ENCODE data around the gene HCN2. TPM values are rescaled to one million over a fixed set of nuclear protein-coding genes. Genes with fewer than 3 reads are reported as not detected.
"Not testable (repeated sequence)": the region's sequence is repeated elsewhere in the genome, so short reads cannot be mapped to it uniquely, and the experiment has no call there.

HCN2 gene
- total RNA-seq, 2 donors from 2014 or later = 0.15 to 0.39 TPM

DNA sequence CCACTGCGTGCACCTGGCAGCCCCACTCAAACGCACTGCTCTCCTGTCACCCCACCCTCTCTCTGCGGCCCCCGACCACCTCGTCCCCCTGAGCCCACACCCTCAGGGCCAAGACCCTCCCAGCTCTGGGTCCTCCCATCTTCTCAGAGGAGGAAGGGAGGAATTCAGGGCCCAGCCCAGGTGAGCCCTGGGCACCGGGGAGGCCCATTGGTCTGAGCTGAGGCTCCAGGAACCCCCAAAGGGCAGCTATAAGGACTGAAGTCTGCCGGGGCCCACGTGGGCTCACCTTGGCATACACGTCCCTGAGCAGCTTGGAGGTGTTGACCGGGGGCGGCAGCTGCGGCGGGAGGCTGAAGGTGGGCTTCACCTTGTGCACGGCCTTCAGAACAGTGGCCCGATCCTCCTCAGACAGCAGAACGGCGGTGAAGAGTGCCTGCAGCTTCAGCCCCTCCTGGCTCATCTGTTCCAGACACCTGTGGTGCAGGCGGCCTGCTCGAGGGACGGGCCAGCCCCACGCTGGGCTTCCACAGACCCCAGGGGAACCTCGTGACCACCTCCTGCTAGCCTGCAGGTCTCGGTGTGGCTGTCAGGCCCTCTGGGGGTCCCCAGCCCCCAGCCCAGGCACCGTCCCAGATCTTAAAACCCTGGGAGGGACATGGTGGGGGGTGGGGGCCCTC is 34.9 kb downstream of the HCN2 start:
- DNase-seq (no peak), ATAC-seq (no peak)
- intact Hi-C loops (cut with DNase I, micrococcal nuclease) = no loop called here

DNA sequence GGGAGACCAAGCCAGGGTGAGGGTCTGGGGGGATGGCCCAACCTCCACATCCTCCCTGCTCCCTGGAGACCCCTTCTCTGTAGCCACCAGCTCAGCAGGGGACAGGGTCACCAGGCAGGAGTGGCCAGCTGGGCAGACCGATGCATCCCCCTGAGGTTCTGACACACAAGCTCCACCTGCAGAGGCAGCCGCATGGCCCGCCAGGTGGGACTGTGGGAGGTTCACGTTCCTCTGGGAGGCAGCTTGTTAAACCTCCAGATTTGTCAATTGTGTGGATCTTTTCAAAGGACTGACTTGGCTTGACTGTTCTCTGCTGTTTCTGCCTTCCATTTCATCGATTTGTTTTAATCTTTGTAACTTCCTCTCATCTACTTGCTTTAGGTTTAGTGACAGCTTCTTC is 35.6 kb downstream of the HCN2 start:
- ATAC-seq = no peak
- DNase-seq = no peak
- intact Hi-C loops (cut with DNase I, micrococcal nuclease) = no loop called here

DNA sequence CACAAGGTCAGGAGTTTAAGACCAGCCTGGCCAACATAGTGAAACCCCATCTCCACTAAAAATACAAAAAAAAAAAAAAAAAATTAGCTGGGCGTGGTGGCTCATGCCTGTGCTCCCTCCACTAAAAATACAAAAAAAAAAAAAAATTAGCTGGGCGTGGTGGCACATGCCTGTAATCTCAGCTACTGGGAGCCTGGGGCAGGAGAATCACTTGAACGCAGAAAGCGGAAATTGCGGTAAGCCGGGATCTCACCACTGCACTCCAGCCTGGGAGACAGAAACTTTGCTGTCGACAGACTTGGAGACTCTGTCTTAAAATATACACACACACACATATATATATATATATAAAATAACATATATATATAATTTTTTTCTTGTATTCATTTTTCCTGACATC is 36.9 kb downstream of the HCN2 start:
- DNase-seq; ATAC-seq; intact Hi-C loops (cut with DNase I, micrococcal nuclease): not testable (repeated sequence)

DNA sequence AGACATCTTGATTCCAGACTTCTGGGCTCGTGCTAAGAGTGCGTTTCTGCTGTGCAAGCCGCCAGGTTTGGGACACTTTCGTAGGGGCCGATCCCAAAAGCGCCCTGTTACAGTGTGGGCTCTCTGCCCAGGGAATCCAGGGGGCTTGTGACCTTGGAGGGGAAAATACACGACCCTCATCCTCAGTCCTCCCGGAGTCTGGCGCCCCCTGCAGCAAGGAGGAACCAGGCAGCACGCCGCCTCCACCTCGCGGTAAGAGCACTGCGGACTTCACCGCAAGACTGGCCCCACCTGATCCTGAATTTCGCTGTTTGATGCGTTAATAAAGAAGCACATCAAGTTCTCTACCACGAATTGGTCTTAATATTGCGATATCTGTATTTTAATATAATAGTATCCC is 38.5 kb downstream of the HCN2 start:
- no peak for ATAC-seq
- intact Hi-C loops (cut with DNase I, micrococcal nuclease) = no loop called here
- no peak for DNase-seq

DNA sequence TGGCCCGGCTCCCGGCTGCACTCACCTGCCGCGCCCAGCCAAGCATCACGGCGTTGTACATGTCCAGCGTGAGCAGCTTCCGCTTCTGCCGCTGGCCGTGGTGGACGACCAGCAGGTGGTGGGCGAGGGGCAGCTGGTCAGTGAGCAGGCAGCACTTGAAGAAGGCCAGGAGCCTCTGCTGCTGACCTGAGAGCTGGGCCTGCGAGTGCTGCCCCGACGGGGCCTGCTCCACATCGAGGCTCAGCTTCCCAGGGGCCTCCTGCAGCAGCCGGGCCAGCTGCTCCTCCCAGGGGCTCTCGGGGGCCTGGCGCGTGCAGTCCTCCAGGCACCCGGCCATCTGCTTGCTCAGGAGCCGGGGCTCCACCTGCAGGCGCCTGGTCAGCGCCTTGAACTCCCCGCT is 39.8 kb downstream of the HCN2 start:
- DNase-seq; intact Hi-C loops (cut with DNase I, micrococcal nuclease); ATAC-seq: not testable (repeated sequence)

DNA sequence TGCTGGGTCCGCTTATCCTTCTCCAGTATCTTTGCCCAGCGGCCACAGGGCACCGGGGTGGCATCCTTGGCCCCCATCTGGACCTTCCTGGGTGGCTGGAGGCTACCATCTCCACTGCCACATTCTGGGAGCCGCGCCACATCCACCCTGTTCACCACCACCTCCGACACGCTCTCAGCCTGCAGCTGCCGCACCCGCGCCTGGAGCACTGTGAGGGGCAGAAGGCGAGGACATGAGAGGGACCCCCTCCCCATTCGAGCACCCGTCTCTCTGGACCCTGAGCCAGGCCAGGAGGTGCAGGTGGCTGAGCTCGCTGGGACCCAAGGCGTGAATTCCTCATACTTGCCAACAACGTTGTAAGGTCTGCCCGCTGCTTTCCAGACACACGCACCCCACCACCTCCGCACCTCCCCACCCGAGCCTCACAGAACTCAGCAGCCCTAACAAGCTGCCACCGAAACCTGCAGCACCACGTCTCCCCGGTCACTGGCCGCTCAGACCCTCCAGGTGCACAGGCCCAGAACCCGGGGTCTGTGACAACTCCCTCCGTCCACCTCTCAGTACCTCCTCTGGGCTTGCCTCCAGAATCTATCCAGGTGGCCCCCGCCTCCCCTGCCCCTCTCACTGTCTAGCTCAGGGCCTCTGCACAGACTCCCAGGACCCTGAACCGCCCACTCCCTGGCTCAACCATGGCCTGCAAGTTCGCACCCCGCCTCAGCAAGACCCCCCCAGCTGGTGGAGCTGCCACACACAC is 40.5 kb downstream of the HCN2 start:
- DNase-seq (no peak), ATAC-seq (no peak)
- intact Hi-C loops (cut with DNase I, micrococcal nuclease) = no loop called here

DNA sequence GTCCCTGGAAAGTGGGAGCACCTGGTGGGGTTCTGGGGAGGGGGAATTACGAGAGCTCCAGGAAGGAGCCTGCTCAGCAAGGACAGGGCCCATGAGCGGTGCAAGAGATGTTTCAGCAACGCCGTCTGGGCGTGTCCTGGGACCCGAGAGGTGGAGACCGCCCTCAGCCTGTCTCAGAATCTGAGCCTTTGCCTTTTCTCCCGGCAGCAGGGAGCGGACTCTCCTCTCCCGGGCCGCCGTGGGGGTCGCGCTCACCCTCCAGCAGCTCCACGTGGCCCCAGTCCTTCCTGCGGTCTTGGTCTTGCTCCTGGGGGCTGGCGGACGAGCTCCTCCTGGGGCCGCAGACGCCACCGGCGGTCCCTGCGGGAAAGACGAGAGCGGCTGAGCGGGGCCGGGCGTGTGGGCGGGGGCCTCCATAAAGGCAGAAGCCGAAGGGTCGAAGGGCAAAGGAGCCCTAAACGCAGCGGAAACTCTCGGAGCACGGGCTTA is 42.9 kb downstream of the HCN2 start:
- peak; percentile 61 to 77 for DNase-seq
- ATAC-seq = peak; percentile 73
- intact Hi-C loops (cut with DNase I, micrococcal nuclease) = no loop called here

DNA sequence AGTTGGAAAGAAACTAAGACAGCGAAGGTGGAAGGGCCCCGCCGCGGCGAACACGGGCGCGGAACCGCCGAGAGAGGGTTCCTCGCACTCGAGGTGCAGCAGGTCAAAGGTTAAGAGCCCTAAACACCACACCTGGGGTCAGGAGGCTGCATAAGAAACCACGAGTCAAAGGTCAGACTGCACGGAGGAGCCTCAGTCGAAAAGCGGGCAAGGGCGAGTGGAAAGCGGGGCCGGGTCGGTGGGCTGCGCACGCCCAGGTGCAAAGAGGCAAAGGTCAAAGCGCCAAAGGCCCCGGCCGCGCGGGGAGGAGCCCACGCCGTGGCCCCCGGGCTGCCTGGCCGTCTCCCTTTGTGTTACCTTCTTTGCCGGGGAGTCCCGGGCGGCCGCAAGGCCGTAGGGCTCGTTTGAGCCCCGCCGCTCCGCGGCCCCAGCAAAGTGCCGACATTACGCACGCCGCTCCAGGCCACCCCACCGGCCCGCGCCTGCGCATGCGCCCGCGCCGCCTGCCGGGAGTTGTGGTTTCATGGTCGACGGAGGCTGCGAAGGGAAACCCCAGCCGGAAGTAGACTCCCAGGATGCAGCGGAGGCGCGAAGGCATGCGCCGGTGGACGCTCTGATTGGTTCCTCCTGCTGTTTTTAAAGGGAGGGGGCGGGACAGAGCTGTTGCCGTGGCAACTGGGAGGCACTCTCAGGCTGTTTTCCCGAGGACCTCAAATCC is 43.5 kb downstream of the HCN2 start, which contains the start of gene POLRMT:
Gene POLRMT (minus strand): TSS at position 470 of the 718 bp plus-strand sequence. CDS start 25 bp downstream, at position 445.
- intact Hi-C loops (cut with DNase I, micrococcal nuclease) = no loop called here
- peak; percentile 94 for ATAC-seq
- DNase-seq = peak; percentile 98

DNA sequence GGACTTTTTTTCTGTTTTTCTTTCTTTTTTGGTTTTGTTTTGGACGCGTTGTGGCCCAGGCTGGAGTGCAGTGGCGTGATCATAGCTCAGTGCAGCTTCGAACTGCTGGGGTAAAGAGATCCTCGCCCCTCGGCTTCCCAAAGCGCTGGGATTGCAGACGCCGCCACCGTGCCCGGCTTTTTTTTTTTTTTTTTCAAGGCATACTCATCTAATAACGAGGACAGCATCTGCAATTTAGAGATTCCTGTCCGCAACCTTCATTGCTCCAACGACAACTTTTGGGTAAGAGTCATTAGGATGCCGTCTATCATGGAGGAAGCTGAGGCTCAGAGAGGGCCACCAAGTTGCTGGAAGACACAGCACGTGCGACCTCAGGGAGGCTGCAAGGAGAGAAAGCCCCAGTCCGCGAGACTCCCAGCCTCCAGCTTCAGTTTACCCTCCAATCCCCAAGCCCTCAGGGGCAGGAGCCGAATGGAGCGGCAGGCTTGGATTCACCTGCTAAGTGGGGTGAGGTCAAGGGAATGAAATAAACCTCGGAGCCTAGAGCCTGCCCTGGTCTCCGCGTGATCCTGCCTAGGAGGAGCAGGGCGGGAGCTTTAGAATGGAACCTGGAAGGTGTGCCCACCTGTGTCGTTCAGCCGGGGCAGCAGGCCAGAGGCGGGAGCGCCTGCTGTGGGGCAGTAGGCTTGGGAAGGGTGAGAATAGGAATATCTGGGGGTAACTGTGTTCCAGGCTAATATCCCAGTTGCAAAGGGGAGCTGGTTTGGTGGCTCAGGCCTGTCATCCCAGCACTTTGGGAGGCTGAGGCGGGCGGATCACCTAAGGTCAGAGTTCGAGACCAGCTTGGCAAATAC is 44.3 kb downstream of the HCN2 start:
- ATAC-seq (peak; percentile 1), DNase-seq (no peak)
- intact Hi-C loops (cut with DNase I, micrococcal nuclease) = no loop called here

DNA sequence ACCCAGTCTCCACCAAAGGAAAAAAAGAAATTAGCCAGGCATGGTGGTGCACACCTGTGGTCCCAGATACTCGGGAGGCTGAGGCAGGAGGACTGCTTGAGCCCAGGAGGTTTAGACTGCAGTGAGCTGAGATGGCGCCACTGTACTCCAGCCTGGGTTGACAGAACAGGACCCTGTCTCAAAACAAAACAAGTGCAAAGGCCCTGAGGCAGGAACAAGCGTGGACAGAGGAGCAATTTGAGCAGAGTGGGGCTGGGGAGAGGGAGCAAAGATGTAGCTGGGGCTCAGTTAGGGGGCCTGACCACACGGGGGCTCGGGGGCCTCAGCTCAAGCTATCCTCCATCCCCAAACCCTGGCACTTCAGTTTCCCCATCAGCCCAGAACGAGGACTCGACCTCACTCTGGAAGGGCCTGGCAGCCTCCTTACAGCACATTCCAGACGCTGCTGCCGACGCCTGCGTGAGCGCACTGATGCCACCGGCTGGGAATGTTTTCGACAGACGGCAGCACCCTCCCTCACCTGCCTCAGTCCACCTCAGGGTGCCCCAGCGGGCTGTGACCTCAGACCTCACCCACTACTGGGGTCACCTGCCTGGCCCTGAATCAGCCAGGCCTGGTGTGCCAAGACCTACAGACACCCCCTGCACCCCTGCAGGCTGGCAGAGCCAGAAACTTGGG is 45.4 kb downstream of the HCN2 start:
- intact Hi-C loops (cut with DNase I, micrococcal nuclease) = no loop called here
- ATAC-seq (no peak), DNase-seq (no peak)

DNA sequence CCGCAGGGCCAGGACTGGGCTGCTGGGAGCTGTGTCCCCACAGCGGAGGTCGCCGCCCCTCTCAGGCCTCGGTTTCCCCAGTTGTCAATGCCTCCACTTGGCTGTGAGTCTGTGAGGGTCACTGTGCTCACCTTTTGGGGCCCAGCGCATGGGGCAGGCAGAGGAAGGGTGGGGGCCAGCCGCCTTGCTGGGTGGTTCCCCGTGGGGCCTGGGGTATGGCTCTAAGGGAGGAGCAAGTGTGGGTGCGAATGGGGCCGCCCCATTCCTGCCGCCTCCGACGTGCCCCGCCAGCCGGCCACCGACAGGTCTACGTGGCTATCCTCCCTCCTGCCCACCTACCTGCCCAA is 49.2 kb downstream of the HCN2 start:
- intact Hi-C loops (cut with DNase I, micrococcal nuclease) = no loop called here
- no peak for ATAC-seq
- DNase-seq = no peak

DNA sequence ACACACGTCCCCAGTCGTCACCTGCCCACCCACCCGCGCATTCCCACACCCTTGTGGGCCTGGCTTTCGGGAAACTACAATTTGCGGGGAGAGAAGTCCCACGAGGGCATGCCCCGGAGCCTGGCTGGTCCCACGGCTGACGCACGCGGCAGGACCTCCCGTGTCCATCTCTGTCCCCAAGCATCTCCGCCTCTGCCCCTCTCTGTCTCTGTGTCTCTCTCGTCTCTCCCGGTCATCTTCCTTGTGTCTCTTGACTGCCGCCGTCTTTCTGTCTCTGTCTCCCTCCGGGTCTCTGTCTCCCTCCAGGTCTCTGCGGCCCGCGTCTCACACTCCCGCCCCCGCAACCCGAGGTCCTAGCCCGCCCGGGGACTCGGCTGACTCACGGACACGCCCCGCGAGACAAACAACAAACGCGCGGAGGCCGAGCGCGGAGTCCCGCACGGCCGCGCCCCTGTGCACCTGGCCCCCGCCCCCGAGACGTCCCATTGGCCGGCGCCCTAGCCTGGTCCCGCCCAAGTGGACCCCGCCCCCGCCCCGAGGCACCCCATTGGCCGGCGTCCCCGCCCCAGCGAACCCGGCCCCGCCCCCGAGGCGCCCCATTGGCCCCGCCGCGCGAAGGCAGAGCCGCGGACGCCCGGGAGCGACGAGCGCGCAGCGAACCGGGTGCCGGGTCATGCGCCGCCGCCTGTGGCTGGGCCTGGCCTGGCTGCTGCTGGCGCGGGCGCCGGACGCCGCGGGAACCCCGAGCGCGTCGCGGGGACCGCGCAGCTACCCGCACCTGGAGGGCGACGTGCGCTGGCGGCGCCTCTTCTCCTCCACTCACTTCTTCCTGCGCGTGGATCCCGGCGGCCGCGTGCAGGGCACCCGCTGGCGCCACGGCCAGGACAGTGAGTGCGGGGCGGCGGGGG is 49.8 kb downstream of the HCN2 start, which contains the start of gene FGF22:
Gene FGF22 (plus strand): TSS at position 627 of the 908 bp plus-strand sequence. CDS start 47 bp downstream, at position 674.
- DNase-seq = peak; percentile 92 to 98
- intact Hi-C loops (cut with DNase I, micrococcal nuclease) = no loop called here

DNA sequence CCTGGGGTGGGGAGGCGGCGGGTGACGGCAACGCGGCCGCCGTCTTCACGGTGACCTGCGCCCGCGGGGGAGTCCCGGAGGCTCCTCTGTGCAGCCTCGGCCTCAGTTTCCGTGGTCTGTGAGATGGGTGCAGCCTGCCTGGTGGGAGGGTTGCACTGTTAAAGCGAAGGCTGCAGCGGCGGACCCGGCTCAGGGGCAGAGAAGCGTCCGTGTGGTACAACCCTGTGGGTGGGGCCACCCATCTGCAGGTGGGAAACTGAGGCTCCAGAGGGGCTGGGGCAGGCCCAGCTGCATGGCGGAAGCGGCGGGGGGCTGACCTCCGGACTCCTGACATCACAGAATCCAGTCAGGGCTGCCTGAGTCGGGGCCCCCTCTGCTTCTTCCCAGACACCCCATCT is 50.5 kb downstream of the HCN2 start:
- DNase-seq (no peak), ATAC-seq (no peak)
- intact Hi-C loops (cut with DNase I, micrococcal nuclease) = no loop called here

More for the DNA sequence above, 49.8 kb downstream of the HCN2 start, which contains the start of gene FGF22:
- peak; percentile 95 for ATAC-seq

DNA sequence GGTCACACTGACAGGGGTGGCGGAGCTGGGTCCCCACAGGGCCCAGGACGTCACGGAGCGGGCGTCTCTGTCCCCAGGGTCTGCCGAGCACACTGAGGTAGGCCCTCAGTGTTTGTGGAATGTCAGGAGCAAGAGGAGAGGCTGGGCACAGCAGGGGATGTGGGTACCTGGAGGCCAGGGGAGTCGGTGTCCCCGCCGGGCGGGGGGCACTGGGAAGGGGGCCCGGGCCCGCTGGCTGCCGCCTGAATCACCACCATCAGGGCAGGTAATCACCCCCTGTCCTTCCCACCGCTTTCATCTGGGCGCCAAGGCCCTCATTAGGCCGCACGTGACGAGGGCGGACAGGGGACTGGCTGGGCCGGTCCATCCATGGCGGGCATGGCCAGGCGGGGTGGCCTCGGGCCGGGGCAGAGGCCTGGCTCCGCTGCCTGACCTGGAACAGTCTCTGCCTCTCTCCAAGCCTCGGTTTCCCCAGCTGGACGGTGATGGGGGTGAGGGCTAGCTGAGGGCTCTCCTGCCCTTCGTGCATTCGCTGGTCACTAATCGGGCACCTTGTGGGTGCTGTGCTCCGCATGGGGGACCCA is 51.0 kb downstream of the HCN2 start:
- DNase-seq = no peak
- intact Hi-C loops (cut with DNase I, micrococcal nuclease) = no loop called here
- no peak for ATAC-seq

DNA sequence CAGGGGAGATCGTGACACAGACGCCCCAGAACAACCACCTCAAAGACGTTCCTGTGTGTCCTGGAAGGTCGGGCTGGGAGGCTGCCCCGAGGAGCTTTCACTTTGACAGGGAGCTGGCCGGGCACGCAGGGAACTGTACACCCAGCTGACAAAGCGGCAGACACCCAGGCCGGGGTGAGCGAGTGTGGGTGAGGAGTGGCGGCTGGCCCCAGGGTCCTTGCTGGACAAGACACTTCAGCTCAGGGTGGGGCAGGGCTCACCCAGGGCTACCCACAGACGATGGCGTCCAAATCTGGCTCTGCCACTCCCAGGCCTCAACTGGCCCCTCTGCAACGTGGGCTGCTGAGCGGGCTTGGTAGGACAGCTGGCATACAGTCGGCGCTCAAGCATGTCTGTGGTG is 52.0 kb downstream of the HCN2 start:
- no peak for ATAC-seq
- intact Hi-C loops (cut with DNase I, micrococcal nuclease) = no loop called here
- DNase-seq = no peak

DNA sequence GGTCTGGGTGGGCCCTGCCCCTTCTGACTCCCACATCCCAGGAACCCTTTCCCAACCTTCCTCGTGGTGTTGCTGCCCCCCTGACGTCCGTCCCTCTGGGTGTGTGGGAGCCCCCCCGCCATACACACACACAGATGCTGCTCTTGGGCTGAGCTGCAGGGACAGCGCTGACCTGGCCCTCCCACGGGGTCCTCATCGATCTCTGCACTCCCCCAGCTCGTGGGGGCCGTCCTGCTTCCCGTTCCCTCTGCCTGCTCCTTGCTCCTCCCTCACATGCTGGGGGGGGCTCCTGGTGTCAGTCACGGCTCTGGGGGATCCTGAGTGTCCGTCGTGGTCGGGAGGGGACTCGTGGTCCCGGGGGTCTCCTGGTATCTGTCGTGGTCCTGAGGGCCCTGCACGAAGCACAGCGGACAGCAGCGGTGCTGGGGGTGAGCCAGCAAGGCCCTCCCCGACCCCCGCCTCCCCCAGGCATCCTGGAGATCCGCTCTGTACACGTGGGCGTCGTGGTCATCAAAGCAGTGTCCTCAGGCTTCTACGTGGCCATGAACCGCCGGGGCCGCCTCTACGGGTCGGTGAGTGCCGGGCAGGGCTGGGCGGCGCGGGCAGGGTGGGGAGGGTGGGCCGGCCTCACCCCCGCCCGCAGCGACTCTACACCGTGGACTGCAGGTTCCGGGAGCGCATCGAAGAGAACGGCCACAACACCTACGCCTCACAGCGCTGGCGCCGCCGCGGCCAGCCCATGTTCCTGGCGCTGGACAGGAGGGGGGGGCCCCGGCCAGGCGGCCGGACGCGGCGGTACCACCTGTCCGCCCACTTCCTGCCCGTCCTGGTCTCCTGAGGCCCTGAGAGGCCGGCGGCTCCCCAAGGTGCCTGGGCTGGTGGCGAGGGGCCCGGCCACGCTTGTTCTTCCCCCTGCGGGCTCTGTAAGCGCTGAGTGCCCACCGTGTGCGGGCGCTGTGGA is 53.4 kb downstream of the HCN2 start:
- ATAC-seq (no peak), DNase-seq (no peak)
- intact Hi-C loops (cut with DNase I, micrococcal nuclease) = no loop called here
